CD4-positive, alpha-beta T cell treated with Interleukin-10 for 1 hour (primary cell): ENCODE measurements around the gene HSF2BP.
"Not testable (repeated sequence)": the region's sequence is repeated elsewhere in the genome, so short reads cannot be mapped to it uniquely, and the experiment has no call there.

Experiments used
- DNase-seq: peaks from one replicate; pipeline ENCODE4 v3.0.0-alpha.2; 2020

HSF2BP gene

GRCh38 chr21:43513023-43513422 lies 146.3 kb downstream of the HSF2BP start:
- DNase-seq: not testable (repeated sequence)

- not testable (repeated sequence) for DNase-seq
These were observed 148.1 kb downstream of the HSF2BP start for GRCh38 chr21:43511209-43511608.

GRCh38 chr21:43510669-43511068 lies 148.6 kb downstream of the HSF2BP start:
- DNase-seq: not testable (repeated sequence)

- not testable (repeated sequence) for DNase-seq
These were observed 155.4 kb downstream of the HSF2BP start for GRCh38 chr21:43503892-43504291.

GRCh38 chr21:43503075-43503750 lies 156.1 kb downstream of the HSF2BP start:
- not testable (repeated sequence) for DNase-seq

GRCh38 chr21:43502407-43503071 lies 156.7 kb downstream of the HSF2BP start:
- not testable (repeated sequence) for DNase-seq

GRCh38 chr21:43498924-43499323 lies 160.4 kb downstream of the HSF2BP start:
- not testable (repeated sequence) for DNase-seq

GRCh38 chr21:43498065-43498464 lies 161.2 kb downstream of the HSF2BP start:
- not testable (repeated sequence) for DNase-seq

- not testable (repeated sequence) for DNase-seq
These were observed 164.8 kb downstream of the HSF2BP start for GRCh38 chr21:43494279-43495012.

GRCh38 chr21:43493471-43493870 lies 165.8 kb downstream of the HSF2BP start:
- not testable (repeated sequence) for DNase-seq

GRCh38 chr21:43488235-43488634 lies 171.1 kb downstream of the HSF2BP start:
- DNase-seq: not testable (repeated sequence)

- DNase-seq: not testable (repeated sequence)
These were observed 173.2 kb downstream of the HSF2BP start for GRCh38 chr21:43486051-43486450.

- not testable (repeated sequence) for DNase-seq
These were observed 174.3 kb downstream of the HSF2BP start for GRCh38 chr21:43485016-43485415.

GRCh38 chr21:43479197-43479596 lies 180.1 kb downstream of the HSF2BP start:
- DNase-seq: not testable (repeated sequence)
